ENCODE data around the gene IFI16.

DNA sequence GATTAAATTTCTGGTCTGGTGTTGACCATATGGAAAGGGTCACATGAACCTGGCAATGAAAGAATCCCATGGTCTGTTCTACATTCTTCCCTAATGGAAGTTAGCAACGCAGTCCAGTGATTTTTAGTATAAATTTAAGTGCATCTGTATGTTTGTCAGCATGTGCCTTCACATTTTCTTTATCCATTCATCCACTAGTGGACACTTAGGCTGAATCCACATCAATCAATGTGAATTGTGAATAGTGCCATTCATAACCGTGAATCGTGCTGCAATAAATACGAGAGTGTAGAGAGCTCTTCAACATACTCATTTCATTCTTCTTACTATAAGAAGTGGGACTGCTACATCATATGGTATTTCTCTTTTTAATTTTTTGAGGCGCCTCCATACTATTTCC, 12.7 kb upstream of the IFI16 start:
- TF ChIP-seq, protein P1, sequence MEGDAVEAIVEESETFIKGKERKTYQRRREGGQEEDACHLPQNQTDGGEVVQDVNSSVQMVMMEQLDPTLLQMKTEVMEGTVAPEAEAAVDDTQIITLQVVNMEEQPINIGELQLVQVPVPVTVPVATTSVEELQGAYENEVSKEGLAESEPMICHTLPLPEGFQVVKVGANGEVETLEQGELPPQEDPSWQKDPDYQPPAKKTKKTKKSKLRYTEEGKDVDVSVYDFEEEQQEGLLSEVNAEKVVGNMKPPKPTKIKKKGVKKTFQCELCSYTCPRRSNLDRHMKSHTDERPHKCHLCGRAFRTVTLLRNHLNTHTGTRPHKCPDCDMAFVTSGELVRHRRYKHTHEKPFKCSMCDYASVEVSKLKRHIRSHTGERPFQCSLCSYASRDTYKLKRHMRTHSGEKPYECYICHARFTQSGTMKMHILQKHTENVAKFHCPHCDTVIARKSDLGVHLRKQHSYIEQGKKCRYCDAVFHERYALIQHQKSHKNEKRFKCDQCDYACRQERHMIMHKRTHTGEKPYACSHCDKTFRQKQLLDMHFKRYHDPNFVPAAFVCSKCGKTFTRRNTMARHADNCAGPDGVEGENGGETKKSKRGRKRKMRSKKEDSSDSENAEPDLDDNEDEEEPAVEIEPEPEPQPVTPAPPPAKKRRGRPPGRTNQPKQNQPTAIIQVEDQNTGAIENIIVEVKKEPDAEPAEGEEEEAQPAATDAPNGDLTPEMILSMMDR (IDR thresholded peaks at IDR 0.05), result no peak
- no peak for TF ChIP-seq POLR2A (IDR thresholded peaks at IDR 0.05)

Measured in adrenal gland (tissue), 5 donors.